Sciatic nerve (tissue), 2 donors: ENCODE measurements around the gene STEAP2. TPM values are rescaled to one million over a fixed set of nuclear protein-coding genes. Genes with fewer than 3 reads are reported as not detected.
A peak's percentile ranks its signal among the peaks of the same experiment; 100 is the strongest.
"Not testable (repeated sequence)": the region's sequence is repeated elsewhere in the genome, so short reads cannot be mapped to it uniquely, and the experiment has no call there.

Experiments
- ATAC-seq: fragments of 200-7000 bp; cut with Tn5 transposase; one replicate; pipeline ENCODE4 v1.9.1; 2020; ENCODE audit warnings: mild to moderate bottlenecking, moderate library complexity
- DNase-seq: peaks from one replicate; pipeline ENCODE4 v3.0.0-alpha.2; 2020; ENCODE audit warnings: low spot score
- intact Hi-C: fragments of 100-400 bp; cut with DNase I; formaldehyde crosslinking; loops from one replicate; pipeline ENCODE4 v1.14.2; 2022
- total RNA-seq: library from RNA; stranded (reverse); fragmentation: NEBNext Ultra II Directional; extraction: Animal tissue kit (Norgen Biotek cat#: 25700); gene quantifications from one replicate; pipeline ENCODE4 v1.2.1, GENCODE V29; 2021
- donor health status: DM: no; HTN: no; CAD: no.
- donor health status: DM: no; HTN: no; CAD: no.

STEAP2 gene
- 65.2 TPM for total RNA-seq

- peak; percentile 98 for ATAC-seq
- intact Hi-C loops, result no loop called here
- DNase-seq, result peak; percentile 94
Observed at GRCh38 chr7:90211391-90212148, at the start of gene STEAP2. Gene STEAP2 (plus strand): TSS chr7:90211740. CDS start chr7:90225083, 13,343 bp downstream.

GRCh38 chr7:90163534-90163933 lies 48.0 kb upstream of the STEAP2 start:
- intact Hi-C loops, result no loop called here
- ATAC-seq, result no peak

DNA sequence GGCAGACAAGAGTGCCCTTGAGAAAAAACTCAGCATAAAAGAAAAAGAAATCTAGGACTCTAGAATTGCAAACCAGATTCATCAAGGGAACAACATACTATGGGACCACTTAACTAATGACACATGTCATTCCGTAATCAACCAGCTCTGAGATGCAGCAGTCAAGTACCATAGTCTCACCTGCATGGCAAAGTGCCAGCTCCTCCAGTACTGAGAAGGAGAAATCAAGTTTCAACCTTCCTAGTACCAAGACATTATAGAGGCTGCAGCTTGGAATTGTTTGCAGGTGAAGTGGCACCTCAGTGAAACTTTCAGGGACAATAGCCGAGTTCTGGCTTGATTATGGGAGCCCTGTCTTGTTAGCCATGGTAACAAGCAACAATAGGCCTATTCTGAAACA lies 45.8 kb upstream of the STEAP2 start:
- DNase-seq (no peak), ATAC-seq (no peak)
- intact Hi-C loops, result no loop called here

More at GRCh38 chr7:90163534-90163933, 48.0 kb upstream of the STEAP2 start:
- no peak for DNase-seq

DNA sequence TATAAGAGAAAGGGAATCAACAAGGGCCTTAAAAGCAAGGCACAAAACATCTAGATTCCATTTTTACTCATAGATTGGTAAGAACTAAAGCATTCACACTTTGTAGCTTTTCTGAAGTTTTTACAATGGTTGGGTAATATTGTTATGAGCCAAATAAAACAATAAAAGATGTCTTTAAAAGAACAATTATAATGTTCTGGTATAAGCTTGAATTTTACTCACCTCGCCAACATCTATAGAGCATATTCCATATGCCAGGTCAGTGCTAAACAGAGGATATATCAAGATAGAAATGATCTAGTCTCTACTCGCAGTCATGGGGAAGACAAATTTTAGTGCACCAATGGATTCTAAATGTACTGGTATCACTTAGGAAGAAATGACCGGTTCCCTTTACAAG lies 45.4 kb upstream of the STEAP2 start:
- intact Hi-C loops, result no loop called here
- no peak for DNase-seq
- ATAC-seq, result no peak

DNA sequence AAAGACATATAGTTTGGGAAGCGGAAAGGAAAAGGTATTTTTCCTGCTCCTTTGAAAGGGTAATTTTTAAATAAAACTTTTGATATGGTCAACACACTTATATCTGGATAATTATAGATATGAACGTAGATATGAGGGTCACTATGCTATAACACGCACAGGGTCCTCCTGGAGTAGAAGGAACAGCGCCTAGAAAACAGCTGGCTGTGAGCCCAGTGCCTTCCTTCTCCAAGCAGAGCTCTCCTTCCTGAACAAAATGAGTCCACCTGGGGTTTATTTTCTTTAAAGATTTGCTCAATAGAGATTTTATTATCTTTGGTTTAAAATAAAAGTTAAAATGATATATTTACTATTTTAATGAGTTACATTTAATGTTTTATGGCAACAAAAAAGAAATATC lies 44.2 kb upstream of the STEAP2 start:
- DNase-seq (no peak), ATAC-seq (no peak)
- intact Hi-C loops, result no loop called here

DNA sequence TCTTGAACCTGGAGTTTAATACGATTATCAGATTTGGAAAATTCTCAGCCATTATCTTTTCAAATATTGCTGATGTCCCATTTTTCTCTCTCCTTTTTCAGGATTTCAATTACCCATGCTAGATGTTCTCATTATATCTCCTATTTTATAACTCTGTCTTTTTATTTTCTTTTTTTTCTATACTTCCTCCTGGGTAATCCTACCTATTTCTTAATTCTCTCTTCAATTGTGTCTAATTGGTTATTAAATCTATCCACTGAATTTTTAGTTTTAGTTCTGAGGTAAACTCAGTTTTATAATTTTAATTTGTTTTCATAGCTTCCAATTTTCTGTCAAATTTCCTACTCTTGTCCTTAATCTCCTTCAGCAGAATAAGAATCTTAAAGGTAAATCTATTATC lies 41.6 kb upstream of the STEAP2 start:
- intact Hi-C loops, result no loop called here
- ATAC-seq (no peak), DNase-seq (no peak)

- intact Hi-C loops, result no loop called here
- DNase-seq (no peak), ATAC-seq (no peak)
Observed at GRCh38 chr7:90172121-90172520, 39.4 kb upstream of the STEAP2 start.

- intact Hi-C loops, result no loop called here
- ATAC-seq (no peak), DNase-seq (no peak)
Observed at GRCh38 chr7:90172624-90173023, 38.9 kb upstream of the STEAP2 start.

DNA sequence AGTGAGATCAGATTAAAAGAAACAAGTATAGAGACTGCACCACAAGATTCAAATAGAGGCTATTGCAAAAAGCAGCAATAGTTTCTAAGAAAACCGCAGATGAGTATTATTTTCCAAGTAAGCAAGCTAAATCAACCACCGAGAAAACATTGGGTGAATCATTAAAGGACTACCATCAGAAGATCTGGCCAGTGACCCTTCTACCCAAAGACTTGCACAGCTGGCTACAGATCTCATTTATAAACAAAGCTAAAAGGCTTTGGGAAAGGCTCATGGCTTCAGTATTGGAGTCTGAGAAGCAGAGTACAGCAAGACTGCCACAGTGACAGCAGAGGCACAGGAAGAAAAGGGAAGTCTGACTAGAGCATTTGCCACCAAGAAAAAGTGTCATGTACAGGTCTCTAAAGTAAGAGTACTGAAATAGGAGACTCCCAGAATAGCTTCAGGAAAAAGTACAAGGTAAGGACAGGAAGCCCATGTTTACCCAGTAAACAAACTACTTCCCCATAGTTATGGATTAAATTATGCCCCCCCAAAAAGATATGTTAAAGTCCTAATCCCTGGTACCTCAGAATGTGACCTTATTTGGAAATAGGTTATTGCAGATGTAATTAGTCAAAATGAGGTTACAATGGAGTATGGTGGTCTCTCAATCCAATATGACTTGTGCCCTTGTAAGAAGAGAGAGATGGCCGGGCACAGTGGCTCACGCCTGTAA lies 38.3 kb upstream of the STEAP2 start:
- DNase-seq (no peak), ATAC-seq (no peak)
- intact Hi-C loops, result no loop called here

- ATAC-seq (peak; percentile 24), DNase-seq (no peak)
- intact Hi-C loops, result no loop called here
Observed at GRCh38 chr7:90175667-90176066, 35.9 kb upstream of the STEAP2 start.

DNA sequence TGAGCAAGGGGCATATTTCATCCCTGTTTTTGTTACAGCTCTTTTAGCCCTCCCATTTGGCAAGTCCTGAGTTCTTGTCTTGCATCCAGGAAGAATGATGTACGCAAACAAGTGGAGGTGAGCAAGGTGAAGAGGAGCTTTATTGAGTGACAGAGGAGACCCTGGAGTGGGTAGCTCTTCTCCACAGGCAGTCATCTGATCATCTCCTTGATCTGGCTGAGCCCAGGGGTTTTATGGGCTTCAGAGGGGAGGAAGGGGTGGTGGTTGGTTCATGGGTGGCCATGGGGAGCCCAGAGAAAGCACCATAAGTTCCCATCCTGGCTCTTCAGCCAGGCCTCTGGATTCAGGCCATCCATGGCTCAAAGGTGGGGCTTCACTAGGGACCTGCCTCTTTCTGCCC lies 35.3 kb upstream of the STEAP2 start:
- intact Hi-C loops, result no loop called here
- ATAC-seq (no peak), DNase-seq (no peak)

DNA sequence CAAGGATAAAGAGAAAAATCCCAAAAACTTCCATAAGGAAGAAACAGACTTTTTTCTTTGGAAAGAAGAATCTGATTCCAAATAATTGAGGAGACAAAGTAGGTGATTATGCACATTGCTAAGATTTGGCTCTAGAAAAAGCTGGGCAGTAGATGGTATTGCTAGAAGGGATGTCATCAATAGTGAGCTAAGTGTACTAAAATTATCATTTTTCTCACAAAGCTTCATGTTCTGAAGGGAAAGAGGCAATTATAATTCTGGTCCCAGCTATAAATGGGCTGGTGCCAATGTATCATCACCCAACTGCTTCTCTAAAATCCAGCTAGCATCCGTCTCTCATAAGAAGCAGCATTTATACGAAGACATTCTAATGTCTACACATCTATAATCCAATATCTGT lies 33.4 kb upstream of the STEAP2 start:
- intact Hi-C loops, result no loop called here
- ATAC-seq, result no peak

DNA sequence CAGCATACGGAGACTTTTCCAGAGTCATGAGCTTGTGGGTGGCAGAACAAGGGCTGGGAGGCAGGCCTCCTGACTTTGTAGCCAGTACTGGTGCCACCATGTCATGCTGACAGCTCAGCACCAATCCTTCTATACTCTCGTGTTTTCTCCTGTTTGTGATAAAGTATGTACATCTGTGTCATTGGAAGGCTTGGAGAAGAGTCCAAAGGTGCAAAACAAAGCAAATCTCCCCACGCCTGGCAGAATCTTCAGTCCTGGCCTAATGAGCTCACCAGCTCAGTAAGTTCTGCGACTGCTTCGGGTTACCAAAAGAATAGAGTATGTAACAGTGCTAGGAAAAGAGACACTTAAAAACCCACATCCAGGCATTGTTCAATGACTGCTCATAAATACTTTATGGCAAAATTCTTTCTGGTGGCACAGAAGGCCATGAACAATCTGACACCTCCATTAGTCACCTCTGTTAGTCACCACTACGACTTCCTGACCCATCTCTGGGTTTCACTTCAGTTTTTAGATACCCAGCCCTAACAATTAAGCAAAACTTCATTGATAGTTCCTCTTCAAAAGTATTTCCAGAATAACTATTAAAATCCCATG lies 32.8 kb upstream of the STEAP2 start:
- DNase-seq (no peak), ATAC-seq (no peak)
- intact Hi-C loops, result no loop called here

More for the DNA sequence above, 33.4 kb upstream of the STEAP2 start:
- DNase-seq, result no peak

DNA sequence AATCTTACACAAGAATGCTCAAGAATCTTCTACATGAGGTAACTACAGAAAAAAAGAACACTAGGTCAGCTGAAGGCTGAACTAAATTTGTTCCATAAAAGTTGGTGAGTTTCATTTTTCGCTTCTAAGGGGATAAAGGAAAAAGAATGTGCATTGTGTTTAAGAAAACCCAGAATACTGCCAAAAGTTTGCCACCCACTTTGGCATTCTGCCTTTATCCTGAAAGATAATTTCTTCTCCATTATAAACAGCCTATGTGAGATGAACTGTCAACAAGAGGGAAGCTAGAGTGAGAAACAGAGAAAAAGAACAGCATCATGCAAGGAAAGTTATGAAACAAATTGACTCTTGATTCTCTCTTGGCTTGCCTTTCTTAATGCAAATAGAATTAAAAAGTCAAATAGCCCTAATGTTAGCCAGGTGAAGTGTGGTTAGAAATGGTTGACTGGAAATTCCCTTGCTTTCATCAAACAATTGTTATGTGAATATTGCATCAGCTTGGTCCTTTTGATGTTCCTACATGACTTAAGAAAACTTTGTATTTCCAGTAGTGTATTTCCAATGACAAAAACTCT lies 31.4 kb upstream of the STEAP2 start:
- ATAC-seq (no peak), DNase-seq (no peak)
- intact Hi-C loops, result no loop called here

DNA sequence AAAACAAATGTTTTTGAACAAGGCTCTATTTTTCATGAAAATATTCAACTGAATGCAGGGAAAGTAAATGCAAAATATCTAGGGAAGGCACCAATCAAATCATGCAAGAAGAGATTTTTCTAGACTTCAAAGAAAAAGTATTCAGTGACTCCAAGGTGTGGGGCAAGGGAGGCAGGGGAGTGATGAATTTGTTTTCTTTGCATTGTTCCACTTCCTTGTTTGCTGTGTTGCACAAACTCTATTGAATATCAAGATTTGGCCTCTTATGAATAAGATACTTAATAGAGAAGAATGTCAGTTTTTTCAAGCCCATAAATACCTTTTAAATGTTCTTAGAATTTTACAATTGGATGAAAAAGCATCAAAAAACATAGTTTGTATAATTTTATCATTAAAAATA lies 30.9 kb upstream of the STEAP2 start:
- intact Hi-C loops, result no loop called here
- ATAC-seq (no peak), DNase-seq (no peak)

GRCh38 chr7:90181485-90181884 lies 30.1 kb upstream of the STEAP2 start:
- DNase-seq, result no peak
- ATAC-seq, result no peak

GRCh38 chr7:90186290-90186689 lies 25.2 kb upstream of the STEAP2 start:
- DNase-seq, intact Hi-C loops, ATAC-seq: not testable (repeated sequence)

More at GRCh38 chr7:90181485-90181884, 30.1 kb upstream of the STEAP2 start:
- intact Hi-C loops, result no loop called here

GRCh38 chr7:90187507-90188050 lies 24.0 kb upstream of the STEAP2 start:
- no peak for DNase-seq
- ATAC-seq, result no peak
- intact Hi-C loops, result no loop called here

DNA sequence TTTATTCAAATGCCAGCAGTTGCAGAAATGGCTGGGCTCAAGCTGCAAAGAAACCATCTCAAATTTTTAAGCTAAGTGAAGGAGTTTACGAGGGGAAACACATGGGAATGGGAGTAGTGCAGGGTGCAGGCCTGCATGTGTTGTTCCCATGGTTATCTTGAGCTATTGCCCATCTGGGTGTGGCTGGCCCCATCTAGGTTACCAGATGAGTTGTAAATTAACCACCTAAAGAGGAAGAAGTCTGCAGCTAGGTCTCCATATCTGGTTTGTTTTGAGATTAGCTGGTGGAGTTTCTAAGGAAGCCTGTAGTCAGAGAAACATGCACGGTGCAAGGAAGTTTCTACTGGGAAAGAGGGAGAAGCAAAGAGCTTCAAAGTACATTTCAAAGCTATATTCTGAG lies 23.3 kb upstream of the STEAP2 start:
- intact Hi-C loops, result no loop called here
- no peak for ATAC-seq
- DNase-seq, result no peak

- no peak for ATAC-seq
- intact Hi-C loops, result no loop called here
- DNase-seq, result no peak
Observed at GRCh38 chr7:90190995-90191394, 20.5 kb upstream of the STEAP2 start.
